ENCODE data around the gene ZNF534. TPM values are rescaled to one million over a fixed set of nuclear protein-coding genes. Genes with fewer than 3 reads are reported as not detected.

The ZNF534 gene
- not detected for total RNA-seq

DNA sequence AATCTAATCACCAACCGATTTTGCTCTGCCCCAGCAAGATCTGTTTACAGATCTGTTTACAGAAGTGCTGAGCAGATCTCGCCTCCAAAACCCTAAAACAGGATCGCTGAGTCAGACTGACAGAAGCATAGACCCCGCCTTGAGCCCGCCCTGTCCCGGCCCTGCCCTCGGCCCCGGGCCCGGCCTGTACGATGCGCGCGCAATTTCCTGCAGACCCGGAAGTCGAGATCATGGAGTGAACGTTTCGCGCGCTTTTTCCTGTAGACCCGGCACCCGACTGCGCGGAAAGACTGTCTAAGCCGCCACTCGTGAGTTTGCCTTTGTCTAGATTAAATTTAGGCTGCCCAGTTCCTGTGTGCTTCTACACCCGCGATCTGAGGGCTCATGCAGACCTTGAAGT is at the start of gene ZNF534:
Gene ZNF534 (plus strand): TSS at position 212 of the 400 bp plus-strand sequence. CDS start 2,327 bp downstream, outside the sequence.
- no peaks in the 10 kb centered on the region for H3K36me3 ChIP-seq
- intact Hi-C loops (cut with DNase I; ENCODE audit: low total_unique reads) (no loop called here), in situ Hi-C loops (cut with MboI; ENCODE audit: low pct_ligation_motif_present in 1 of 4, low pct_unique_long_range_greater_than_20kb in 1 of 4, low sequenced_read_pairs in 3 of 4) (no loop called here)
- WGBS, 2 donors (ENCODE audit: low coverage in 1 of 2): 90 to 100% methylated on average over 1 to 17 of the region's 27 CpGs
- DNase-seq: no peak
- H3K27ac ChIP-seq: no peak within 1 kb of the TSS
- H3K9me3 ChIP-seq: peaks cover 42 to 52% of the 10 kb centered on the region in 2 donors
- no peaks in the 10 kb centered on the region for H3K4me1 ChIP-seq
- no peaks in the 10 kb centered on the region for H3K27me3 ChIP-seq
- H3K4me3 ChIP-seq: no peak within 1 kb of the TSS
- TF ChIP-seq POLR2AphosphoS5 (IDR thresholded peaks at IDR 0.05) (no peak), POLR2A (IDR thresholded peaks at IDR 0.05) (no peak), EP300 (IDR thresholded peaks at IDR 0.05; ENCODE audit: low read depth) (no peak)
- TF ChIP-seq, protein P1, sequence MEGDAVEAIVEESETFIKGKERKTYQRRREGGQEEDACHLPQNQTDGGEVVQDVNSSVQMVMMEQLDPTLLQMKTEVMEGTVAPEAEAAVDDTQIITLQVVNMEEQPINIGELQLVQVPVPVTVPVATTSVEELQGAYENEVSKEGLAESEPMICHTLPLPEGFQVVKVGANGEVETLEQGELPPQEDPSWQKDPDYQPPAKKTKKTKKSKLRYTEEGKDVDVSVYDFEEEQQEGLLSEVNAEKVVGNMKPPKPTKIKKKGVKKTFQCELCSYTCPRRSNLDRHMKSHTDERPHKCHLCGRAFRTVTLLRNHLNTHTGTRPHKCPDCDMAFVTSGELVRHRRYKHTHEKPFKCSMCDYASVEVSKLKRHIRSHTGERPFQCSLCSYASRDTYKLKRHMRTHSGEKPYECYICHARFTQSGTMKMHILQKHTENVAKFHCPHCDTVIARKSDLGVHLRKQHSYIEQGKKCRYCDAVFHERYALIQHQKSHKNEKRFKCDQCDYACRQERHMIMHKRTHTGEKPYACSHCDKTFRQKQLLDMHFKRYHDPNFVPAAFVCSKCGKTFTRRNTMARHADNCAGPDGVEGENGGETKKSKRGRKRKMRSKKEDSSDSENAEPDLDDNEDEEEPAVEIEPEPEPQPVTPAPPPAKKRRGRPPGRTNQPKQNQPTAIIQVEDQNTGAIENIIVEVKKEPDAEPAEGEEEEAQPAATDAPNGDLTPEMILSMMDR (IDR thresholded peaks at IDR 0.05): no peak

DNA sequence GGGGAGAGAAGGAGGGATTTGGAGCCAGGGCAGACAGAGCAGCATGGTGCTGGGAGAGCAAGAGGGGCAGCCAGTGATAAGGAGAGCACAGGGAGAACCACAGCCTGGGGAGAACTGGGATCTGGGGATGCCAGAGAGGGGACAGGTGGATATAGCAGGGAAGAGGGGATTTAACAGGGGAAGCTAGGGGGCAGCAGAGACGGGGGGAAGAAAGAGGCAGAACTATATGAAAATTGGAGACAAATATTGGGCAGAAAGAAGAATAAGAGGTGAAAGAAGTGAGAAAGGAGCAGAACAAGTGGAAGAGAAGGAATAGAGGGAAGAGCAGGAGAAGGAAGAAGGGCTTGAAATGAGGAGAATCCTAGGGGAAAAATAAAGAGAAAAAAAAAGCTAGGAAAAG is 37.8 kb upstream of the ZNF534 start:
- in situ Hi-C loops (cut with MboI; ENCODE audit: low pct_ligation_motif_present in 1 of 4, low pct_unique_long_range_greater_than_20kb in 1 of 4, low sequenced_read_pairs in 3 of 4): no loop called here

DNA sequence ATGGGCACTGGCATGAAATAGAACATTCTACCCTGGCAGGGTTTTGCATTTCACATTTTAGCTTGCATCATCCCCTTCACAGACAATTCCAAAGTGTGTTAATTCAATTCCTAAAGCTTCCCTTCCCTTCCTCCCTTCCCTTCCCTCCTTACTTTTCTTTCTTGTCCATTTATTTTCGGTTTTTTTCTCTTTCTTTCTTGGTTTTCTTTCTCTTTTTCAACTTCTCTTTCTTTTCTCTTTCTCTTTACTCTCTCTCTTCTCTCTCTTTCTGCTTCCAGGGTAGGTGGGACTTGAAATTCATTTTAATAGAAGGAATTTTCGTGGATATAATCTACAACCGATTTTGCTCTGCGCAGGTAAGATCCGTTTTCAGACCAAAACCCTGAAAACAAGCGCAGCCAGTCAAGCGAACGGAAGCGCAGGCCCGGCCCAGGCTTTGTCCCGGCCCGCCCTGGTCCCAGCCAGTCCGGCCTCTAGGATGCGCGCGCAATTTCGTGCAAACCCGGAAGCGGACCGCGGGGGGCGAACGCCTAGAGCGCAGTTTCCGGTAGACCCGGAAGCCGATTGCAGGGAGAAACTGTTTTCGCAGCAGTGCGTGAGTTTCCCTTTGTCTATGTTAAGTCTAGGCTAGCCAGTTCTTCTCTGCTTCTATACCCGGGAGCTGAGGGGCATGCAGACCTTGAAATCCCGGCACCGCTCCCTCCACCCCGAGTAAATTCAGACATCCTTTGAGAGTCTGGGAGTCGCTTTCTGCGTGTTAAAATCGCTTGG is 31.5 kb upstream of the ZNF534 start, which contains the start of gene ZNF528:
Gene ZNF528 (plus strand): TSS at position 540 of the 771 bp plus-strand sequence. CDS start 4,165 bp downstream, outside the sequence.
- Histone ChIP-seq H3K4me1 (peaks cover 0 to 19% (median 11%) of the 10 kb centered on the region in 4 donors), H3K36me3 (peaks cover 0 to 21% (median 4%) of the 10 kb centered on the region in 4 donors), H3K4me3 (peak within 1 kb of the TSS; percentile 50 to 93 (median 62)), H3K27ac (peak within 1 kb of the TSS; percentile 56 to 79 (median 76)), H3K27me3 (no peaks in the 10 kb centered on the region), H3K9me3 (peaks cover 15 to 22% of the 10 kb centered on the region in 2 donors)
- TF ChIP-seq, protein P1 (IDR thresholded peaks at IDR 0.05): no peak
- TF ChIP-seq POLR2A (IDR thresholded peaks at IDR 0.05) (peak; percentile 70), EP300 (IDR thresholded peaks at IDR 0.05; ENCODE audit: low read depth) (no peak), POLR2AphosphoS5 (IDR thresholded peaks at IDR 0.05) (peak; percentile 38 to 82 (median 67))
- 0 to 3% methylated on average over 1 to 36 of the region's 36 CpGs for WGBS, 2 donors (ENCODE audit: low coverage in 1 of 2)
- intact Hi-C loops (cut with DNase I; ENCODE audit: low total_unique reads) (no loop called here), in situ Hi-C loops (cut with MboI; ENCODE audit: low pct_ligation_motif_present in 1 of 4, low pct_unique_long_range_greater_than_20kb in 1 of 4, low sequenced_read_pairs in 3 of 4) (no loop called here)
- peak; percentile 96 for DNase-seq

More for the DNA sequence above, 37.8 kb upstream of the ZNF534 start:
- Histone ChIP-seq H3K4me3 (no peak overlapping the region), H3K27me3 (no peaks in the 10 kb centered on the region), H3K36me3 (peaks cover 0 to 7% (median 0%) of the 10 kb centered on the region in 4 donors), H3K4me1 (no peaks in the 10 kb centered on the region), H3K27ac (no peak overlapping the region), H3K9me3 (peaks cover 47 to 51% of the 10 kb centered on the region in 2 donors)
- WGBS, 2 donors (ENCODE audit: low coverage in 1 of 2): 57 to 61% methylated on average over 1 of the region's 1 CpG
- DNase-seq: no peak
- TF ChIP-seq POLR2AphosphoS5 (IDR thresholded peaks at IDR 0.05) (no peak), POLR2A (IDR thresholded peaks at IDR 0.05) (no peak), EP300 (IDR thresholded peaks at IDR 0.05; ENCODE audit: low read depth) (no peak)
- TF ChIP-seq, protein P1 (IDR thresholded peaks at IDR 0.05): no peak
- intact Hi-C loops (cut with DNase I; ENCODE audit: low total_unique reads): no loop called here

DNA sequence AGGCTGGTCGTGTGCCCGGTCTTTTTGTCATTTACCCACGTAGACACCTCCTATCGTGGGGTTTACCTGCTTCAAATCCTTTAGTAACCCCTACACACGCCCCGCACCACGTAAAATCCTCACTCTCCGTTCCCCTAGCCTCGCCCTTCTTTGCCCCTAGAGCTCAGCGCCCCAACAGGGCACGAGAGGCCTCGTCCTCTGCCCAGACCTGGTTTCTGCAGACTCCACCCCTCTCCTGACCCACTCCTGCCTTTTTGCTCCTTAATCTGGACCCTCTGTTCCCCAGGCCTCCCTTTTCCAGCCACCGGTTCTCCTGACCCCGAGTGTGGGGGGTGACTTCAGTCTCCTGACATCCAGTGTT is 30.9 kb upstream of the ZNF534 start:
- intact Hi-C loops (cut with DNase I; ENCODE audit: low total_unique reads) (no loop called here), in situ Hi-C loops (cut with MboI; ENCODE audit: low pct_ligation_motif_present in 1 of 4, low pct_unique_long_range_greater_than_20kb in 1 of 4, low sequenced_read_pairs in 3 of 4) (no loop called here)
- H3K27ac ChIP-seq: peak overlapping the region; percentile 56 to 79 (median 76)
- H3K27me3 ChIP-seq: no peaks in the 10 kb centered on the region
- peak; percentile 8 for DNase-seq
- 8 to 31% methylated on average over 3 to 14 of the region's 14 CpGs for WGBS, 2 donors (ENCODE audit: low coverage in 1 of 2)
- H3K4me1 ChIP-seq: peaks cover 0 to 19% (median 11%) of the 10 kb centered on the region in 4 donors
- peaks cover 15 to 18% of the 10 kb centered on the region in 2 donors for H3K9me3 ChIP-seq
- TF ChIP-seq EP300 (IDR thresholded peaks at IDR 0.05; ENCODE audit: low read depth) (no peak), POLR2AphosphoS5 (IDR thresholded peaks at IDR 0.05) (no peak), POLR2A (IDR thresholded peaks at IDR 0.05) (no peak)
- TF ChIP-seq, protein P1 (IDR thresholded peaks at IDR 0.05): no peak
- peaks cover 0 to 26% (median 7%) of the 10 kb centered on the region in 4 donors for H3K36me3 ChIP-seq
- H3K4me3 ChIP-seq: peak overlapping the region; percentile 50 to 93 (median 62)

Measured in transverse colon (tissue), 4 donors.